ENCODE measurements around the gene CEACAM19. TPM values are rescaled to one million over a fixed set of nuclear protein-coding genes. Genes with fewer than 3 reads are reported as not detected.

The CEACAM19 gene
- total and polyA plus RNA-seq, 2 of the 13 experiments (the other 11 are each of a cell fraction or from before 2014, with no cell fraction given), result 1.3 to 4.0 TPM

DNA sequence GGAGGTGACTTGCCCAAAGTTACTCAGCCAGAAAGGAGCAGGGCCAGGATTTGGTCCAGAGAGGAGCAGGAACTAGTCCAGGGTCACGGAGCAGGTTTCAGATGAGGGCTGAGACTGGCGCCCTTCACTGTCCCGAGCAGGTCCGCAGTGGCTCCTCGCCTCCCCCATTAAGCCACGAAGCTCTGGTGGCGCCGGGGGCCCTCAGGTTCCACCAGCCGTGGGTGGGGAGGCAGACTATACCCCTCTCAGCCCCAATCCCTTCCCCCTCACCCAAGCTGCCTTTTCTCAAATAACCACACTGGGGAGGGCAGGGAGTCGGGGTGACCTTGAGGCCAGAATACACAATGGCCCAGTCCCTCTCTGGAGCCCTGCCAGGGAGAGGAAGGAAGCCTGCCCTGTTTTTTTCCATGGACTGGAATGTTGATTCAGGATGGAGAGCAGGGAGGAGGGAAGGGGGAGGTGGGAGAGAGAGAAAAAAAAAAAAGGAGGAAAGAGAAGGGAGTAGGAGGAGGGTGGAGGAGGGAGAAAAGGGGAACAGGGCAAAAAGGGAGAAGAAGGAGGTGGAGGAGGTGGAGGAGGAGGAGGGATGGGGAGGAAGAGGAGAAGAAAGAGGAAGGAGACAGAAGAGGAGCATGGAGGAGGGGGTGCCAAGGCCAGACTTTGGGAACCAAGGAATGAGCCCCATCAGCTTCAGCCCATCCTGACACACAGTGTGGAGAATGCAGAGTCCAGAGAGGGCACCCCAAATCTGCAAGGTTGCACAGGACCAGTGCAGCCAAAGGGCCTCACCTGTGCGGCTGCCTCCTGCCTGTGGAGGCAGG is 47.4 kb downstream of the CEACAM19 start (continued):
- TF ChIP-seq, protein P1, sequence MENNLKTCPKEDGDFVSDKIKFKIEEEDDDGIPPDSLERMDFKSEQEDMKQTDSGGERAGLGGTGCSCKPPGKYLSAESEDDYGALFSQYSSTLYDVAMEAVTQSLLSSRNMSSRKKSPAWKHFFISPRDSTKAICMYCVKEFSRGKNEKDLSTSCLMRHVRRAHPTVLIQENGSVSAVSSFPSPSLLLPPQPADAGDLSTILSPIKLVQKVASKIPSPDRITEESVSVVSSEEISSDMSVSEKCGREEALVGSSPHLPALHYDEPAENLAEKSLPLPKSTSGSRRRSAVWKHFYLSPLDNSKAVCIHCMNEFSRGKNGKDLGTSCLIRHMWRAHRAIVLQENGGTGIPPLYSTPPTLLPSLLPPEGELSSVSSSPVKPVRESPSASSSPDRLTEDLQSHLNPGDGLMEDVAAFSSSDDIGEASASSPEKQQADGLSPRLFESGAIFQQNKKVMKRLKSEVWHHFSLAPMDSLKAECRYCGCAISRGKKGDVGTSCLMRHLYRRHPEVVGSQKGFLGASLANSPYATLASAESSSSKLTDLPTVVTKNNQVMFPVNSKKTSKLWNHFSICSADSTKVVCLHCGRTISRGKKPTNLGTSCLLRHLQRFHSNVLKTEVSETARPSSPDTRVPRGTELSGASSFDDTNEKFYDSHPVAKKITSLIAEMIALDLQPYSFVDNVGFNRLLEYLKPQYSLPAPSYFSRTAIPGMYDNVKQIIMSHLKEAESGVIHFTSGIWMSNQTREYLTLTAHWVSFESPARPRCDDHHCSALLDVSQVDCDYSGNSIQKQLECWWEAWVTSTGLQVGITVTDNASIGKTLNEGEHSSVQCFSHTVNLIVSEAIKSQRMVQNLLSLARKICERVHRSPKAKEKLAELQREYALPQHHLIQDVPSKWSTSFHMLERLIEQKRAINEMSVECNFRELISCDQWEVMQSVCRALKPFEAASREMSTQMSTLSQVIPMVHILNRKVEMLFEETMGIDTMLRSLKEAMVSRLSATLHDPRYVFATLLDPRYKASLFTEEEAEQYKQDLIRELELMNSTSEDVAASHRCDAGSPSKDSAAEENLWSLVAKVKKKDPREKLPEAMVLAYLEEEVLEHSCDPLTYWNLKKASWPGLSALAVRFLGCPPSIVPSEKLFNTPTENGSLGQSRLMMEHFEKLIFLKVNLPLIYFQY (CRISPR knock-in tag; IDR thresholded peaks at IDR 0.05; ENCODE audit: borderline replicate concordance), result no peak; the same call in 1 of the 2 replicates
- TF ChIP-seq ZNF761 (CRISPR knock-in tag; conservative IDR thresholded peaks at IDR 0.05), result peak; percentile 73; the same call in 1 of the 2 replicates
- TF ChIP-seq SRF (IDR thresholded peaks at IDR 0.05; ENCODE audit: low read depth, low read length), result no peak
- no peak for TF ChIP-seq BRCA1 (CRISPR knock-in tag; IDR thresholded peaks at IDR 0.05)
- no peak for TF ChIP-seq ZNF546 (CRISPR knock-in tag; conservative IDR thresholded peaks at IDR 0.05)
- peak; percentile 39; the same call in 1 of the 2 replicates for TF ChIP-seq CEBPG (CRISPR knock-in tag; IDR thresholded peaks at IDR 0.05)
- peak; percentile 45 for TF ChIP-seq IKZF4 (CRISPR knock-in tag; IDR thresholded peaks at IDR 0.05; ENCODE audit: borderline replicate concordance, low read depth, not compliant biosample characterization)
- no peak for TF ChIP-seq ZEB1 (IDR thresholded peaks at IDR 0.05; ENCODE audit: insufficient replicate concordance, low read depth)
- TF ChIP-seq RBM22 (optimal IDR thresholded peaks at IDR 0.05; ENCODE audit: low read length), result no peak
- no peak for TF ChIP-seq EHMT2 (IDR thresholded peaks at IDR 0.05; ENCODE audit: borderline replicate concordance, low read depth, low read length)
- TF ChIP-seq ZNF10 (CRISPR knock-in tag; IDR thresholded peaks at IDR 0.05; ENCODE audit: borderline replicate concordance, low read depth), result no peak
- TF ChIP-seq ZNF737 (CRISPR knock-in tag; IDR thresholded peaks at IDR 0.05; ENCODE audit: borderline replicate concordance), result no peak
- no peak for TF ChIP-seq ZNF562 (CRISPR knock-in tag; IDR thresholded peaks at IDR 0.05; ENCODE audit: borderline replicate concordance)
- peak; percentile 85; the same call in 1 of the 2 replicates for TF ChIP-seq SIX1 (CRISPR knock-in tag; IDR thresholded peaks at IDR 0.05; ENCODE audit: borderline replicate concordance)
- no peak for TF ChIP-seq ZNF136 (CRISPR knock-in tag; IDR thresholded peaks at IDR 0.05; ENCODE audit: low read depth)
- no peak for TF ChIP-seq ZNF670 (CRISPR knock-in tag; IDR thresholded peaks at IDR 0.05; ENCODE audit: borderline replicate concordance)
- TF ChIP-seq CHD4 (IDR thresholded peaks at IDR 0.05; ENCODE audit: borderline replicate concordance, low read length), result no peak
- TF ChIP-seq, protein P2, sequence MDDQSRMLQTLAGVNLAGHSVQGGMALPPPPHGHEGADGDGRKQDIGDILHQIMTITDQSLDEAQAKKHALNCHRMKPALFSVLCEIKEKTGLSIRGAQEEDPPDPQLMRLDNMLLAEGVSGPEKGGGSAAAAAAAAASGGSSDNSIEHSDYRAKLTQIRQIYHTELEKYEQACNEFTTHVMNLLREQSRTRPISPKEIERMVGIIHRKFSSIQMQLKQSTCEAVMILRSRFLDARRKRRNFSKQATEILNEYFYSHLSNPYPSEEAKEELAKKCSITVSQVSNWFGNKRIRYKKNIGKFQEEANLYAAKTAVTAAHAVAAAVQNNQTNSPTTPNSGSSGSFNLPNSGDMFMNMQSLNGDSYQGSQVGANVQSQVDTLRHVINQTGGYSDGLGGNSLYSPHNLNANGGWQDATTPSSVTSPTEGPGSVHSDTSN (CRISPR knock-in tag; IDR thresholded peaks at IDR 0.05; ENCODE audit: borderline replicate concordance), result no peak
- TF ChIP-seq, protein P3, sequence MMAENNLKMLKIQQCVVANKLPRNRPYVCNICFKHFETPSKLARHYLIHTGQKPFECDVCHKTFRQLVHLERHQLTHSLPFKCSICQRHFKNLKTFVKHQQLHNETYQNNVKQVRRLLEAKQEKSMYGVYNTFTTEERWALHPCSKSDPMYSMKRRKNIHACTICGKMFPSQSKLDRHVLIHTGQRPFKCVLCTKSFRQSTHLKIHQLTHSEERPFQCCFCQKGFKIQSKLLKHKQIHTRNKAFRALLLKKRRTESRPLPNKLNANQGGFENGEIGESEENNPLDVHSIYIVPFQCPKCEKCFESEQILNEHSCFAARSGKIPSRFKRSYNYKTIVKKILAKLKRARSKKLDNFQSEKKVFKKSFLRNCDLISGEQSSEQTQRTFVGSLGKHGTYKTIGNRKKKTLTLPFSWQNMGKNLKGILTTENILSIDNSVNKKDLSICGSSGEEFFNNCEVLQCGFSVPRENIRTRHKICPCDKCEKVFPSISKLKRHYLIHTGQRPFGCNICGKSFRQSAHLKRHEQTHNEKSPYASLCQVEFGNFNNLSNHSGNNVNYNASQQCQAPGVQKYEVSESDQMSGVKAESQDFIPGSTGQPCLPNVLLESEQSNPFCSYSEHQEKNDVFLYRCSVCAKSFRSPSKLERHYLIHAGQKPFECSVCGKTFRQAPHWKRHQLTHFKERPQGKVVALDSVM (CRISPR knock-in tag; IDR thresholded peaks at IDR 0.05), result no peak
- TF ChIP-seq POLR2G (IDR thresholded peaks at IDR 0.05; ENCODE audit: low read depth, low read length), result peak; percentile 83
- no peak; the same call in 1 of the 2 replicates for TF ChIP-seq ZNF598 (CRISPR knock-in tag; IDR thresholded peaks at IDR 0.05; ENCODE audit: borderline replicate concordance)
